ENCODE measurements around the gene NCOA3.

The NCOA3 gene

GRCh38 chr20:47527004-47527800 is 25.5 kb downstream of the NCOA3 start:
- Mint-ChIP-seq H3K9me3 (peaks cover 24% of the 10 kb centered on the region), H3K27ac (no peak overlapping the region), H3K4me3 (no peak overlapping the region), H3K4me1 (peaks cover 20% of the 10 kb centered on the region), H3K27me3 (no peaks in the 10 kb centered on the region), H3K36me3 (peaks cover 52% of the 10 kb centered on the region)
- CTCF ChIA-PET, result interaction anchor here (1.2 to 1.5 kb wide), 2 partner anchors 78 to 143 kb away, joined by 3 to 4 read pairs; no protein-coding TSS in a partner anchor
- no peak for DNase-seq

GRCh38 chr20:47529840-47530239 is 28.2 kb downstream of the NCOA3 start:
- Mint-ChIP-seq H3K9me3 (peaks cover 14% of the 10 kb centered on the region), H3K36me3 (peaks cover 40% of the 10 kb centered on the region), H3K27me3 (no peaks in the 10 kb centered on the region), H3K27ac (no peak overlapping the region), H3K4me1 (peaks cover 21% of the 10 kb centered on the region), H3K4me3 (no peak overlapping the region)
- no peak for DNase-seq
- CTCF ChIA-PET, result no interaction called here

- CTCF ChIA-PET, result interaction anchor here (0.8 kb wide), 1 partner anchor 90 kb away, joined by 3 read pairs; no protein-coding TSS in a partner anchor
- Mint-ChIP-seq H3K36me3 (peaks cover 46% of the 10 kb centered on the region), H3K4me3 (no peak overlapping the region), H3K27me3 (no peaks in the 10 kb centered on the region), H3K9me3 (peaks cover 13% of the 10 kb centered on the region), H3K27ac (no peak overlapping the region), H3K4me1 (peaks cover 21% of the 10 kb centered on the region)
- DNase-seq, result no peak
Observed at GRCh38 chr20:47531458-47531857, 29.8 kb downstream of the NCOA3 start.

GRCh38 chr20:47532002-47532401 is 30.3 kb downstream of the NCOA3 start:
- H3K36me3 Mint-ChIP-seq, result peaks cover 43% of the 10 kb centered on the region
- H3K27ac Mint-ChIP-seq, result no peak overlapping the region
- H3K4me3 Mint-ChIP-seq, result no peak overlapping the region
- H3K4me1 Mint-ChIP-seq, result peaks cover 21% of the 10 kb centered on the region
- H3K9me3 Mint-ChIP-seq, result peaks cover 9% of the 10 kb centered on the region
- H3K27me3 Mint-ChIP-seq, result no peaks in the 10 kb centered on the region
- CTCF ChIA-PET, result interaction anchor here (0.8 kb wide), 1 partner anchor 89 kb away, joined by 3 read pairs; no protein-coding TSS in a partner anchor
- DNase-seq, result no peak

GRCh38 chr20:47533518-47534062 is 31.9 kb downstream of the NCOA3 start:
- no peaks in the 10 kb centered on the region for H3K27me3 Mint-ChIP-seq
- H3K4me1 Mint-ChIP-seq, result peaks cover 15% of the 10 kb centered on the region
- peaks cover 38% of the 10 kb centered on the region for H3K36me3 Mint-ChIP-seq
- CTCF ChIA-PET, result no interaction called here
- H3K4me3 Mint-ChIP-seq, result no peak overlapping the region
- no peak overlapping the region for H3K27ac Mint-ChIP-seq
- DNase-seq, result no peak
- no peaks in the 10 kb centered on the region for H3K9me3 Mint-ChIP-seq

GRCh38 chr20:47534405-47534804 is 32.7 kb downstream of the NCOA3 start:
- Mint-ChIP-seq H3K27me3 (no peaks in the 10 kb centered on the region), H3K4me1 (peaks cover 20% of the 10 kb centered on the region), H3K27ac (no peak overlapping the region), H3K4me3 (no peak overlapping the region), H3K9me3 (no peaks in the 10 kb centered on the region), H3K36me3 (peaks cover 45% of the 10 kb centered on the region)
- DNase-seq, result no peak
- CTCF ChIA-PET, result interaction anchor here (0.6 kb wide), 1 partner anchor 107 kb away, joined by 3 read pairs; no protein-coding TSS in a partner anchor

DNA sequence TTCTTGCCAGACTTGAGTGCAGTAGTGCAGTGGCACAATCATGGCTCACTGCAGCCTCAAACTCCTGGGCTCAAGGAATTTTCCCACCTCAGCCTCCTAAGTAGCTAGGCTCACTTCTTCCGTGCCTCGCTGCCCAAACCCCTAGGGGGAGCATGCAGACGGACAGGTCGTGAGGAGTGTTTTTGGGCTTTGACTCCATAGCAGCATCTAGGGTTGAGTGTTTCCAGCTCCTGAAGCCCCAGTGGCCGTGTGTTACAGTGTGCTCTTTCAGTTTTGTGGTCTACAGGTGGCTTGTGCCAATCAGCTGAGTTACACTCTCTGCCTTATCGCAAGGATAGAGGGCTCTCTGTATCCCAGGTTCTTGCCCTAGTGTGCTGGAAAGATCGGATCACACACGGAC is 33.4 kb downstream of the NCOA3 start:
- Mint-ChIP-seq H3K27ac (no peak overlapping the region), H3K36me3 (peaks cover 41% of the 10 kb centered on the region), H3K4me1 (peaks cover 23% of the 10 kb centered on the region), H3K4me3 (no peak overlapping the region), H3K9me3 (no peaks in the 10 kb centered on the region), H3K27me3 (no peaks in the 10 kb centered on the region)
- CTCF ChIA-PET, result interaction anchor here (0.6 kb wide), 1 partner anchor 106 kb away, joined by 3 read pairs; no protein-coding TSS in a partner anchor
- no peak for DNase-seq

DNA sequence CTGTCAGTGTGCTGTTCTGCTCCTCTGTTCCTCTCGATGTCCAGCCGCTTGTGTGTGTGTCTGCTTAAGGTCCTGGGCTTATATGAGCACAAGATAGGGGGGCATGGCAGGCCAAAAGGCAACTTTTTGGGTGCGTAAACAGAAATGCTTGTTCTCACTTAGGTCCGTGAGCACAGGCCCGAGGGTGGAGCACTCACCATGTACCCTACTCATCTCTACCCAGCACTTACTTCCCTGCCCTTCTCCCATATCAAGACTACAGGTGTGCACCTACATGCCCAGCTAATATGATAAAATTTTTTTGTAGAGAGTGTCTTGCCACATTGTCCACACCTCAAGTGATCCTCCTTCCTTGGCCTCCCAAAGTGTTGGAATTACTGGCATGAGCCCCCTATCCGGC is 34.3 kb downstream of the NCOA3 start:
- Mint-ChIP-seq H3K9me3 (no peaks in the 10 kb centered on the region), H3K4me3 (no peak overlapping the region), H3K4me1 (peaks cover 31% of the 10 kb centered on the region), H3K27ac (no peak overlapping the region), H3K36me3 (peaks cover 40% of the 10 kb centered on the region), H3K27me3 (no peaks in the 10 kb centered on the region)
- CTCF ChIA-PET, result interaction anchor here (0.8 kb wide), 1 partner anchor 85 kb away, joined by 3 read pairs; no protein-coding TSS in a partner anchor
- no peak for DNase-seq

DNA sequence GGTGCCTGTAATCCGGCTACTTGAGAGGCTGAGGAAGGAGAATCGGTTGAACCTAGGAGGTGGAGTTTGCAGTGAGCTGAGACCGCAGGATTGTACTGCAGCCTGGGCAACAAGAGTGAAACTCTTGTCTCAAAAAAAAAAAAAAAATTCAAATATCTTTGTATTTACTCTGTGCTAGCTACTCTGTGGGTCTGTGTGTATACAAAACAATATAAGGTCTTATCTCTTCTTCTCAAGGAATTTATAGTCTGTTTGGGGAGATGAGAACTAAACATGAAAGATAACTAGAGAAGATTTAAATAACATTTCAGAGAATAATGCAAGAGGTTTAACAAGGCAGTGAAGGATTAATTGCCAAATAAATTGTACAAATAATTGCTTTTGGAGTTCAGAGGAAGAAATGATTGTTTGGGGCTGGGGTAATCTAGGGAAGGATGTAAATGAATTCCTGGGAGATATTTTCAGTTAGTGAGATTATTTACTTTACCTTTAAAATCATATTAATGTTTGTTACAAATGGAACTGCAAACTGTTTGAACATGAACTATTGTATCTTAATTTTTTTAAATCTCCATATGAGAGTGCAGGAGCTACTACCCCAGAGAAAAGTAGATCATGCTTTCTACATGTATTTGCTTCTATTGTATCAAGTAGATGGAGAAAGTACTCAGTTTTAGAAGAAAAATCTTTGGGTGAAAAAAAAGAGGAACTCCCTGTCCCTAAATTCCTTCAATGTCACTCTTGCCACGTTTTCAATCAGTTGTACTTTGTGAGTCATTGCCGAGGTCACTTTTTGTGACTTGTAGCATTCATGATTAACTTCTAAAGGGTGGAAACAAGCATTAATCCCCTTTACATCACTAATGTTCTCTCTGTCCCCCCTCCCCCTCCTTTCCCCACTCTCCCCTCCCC is 39.0 kb downstream of the NCOA3 start:
- CTCF ChIA-PET, result no interaction called here
- H3K4me3 Mint-ChIP-seq, result no peak overlapping the region
- peaks cover 44% of the 10 kb centered on the region for H3K4me1 Mint-ChIP-seq
- peaks cover 34% of the 10 kb centered on the region for H3K36me3 Mint-ChIP-seq
- no peaks in the 10 kb centered on the region for H3K27me3 Mint-ChIP-seq
- H3K9me3 Mint-ChIP-seq, result no peaks in the 10 kb centered on the region
- no peak overlapping the region for H3K27ac Mint-ChIP-seq
- no peak for DNase-seq

DNA sequence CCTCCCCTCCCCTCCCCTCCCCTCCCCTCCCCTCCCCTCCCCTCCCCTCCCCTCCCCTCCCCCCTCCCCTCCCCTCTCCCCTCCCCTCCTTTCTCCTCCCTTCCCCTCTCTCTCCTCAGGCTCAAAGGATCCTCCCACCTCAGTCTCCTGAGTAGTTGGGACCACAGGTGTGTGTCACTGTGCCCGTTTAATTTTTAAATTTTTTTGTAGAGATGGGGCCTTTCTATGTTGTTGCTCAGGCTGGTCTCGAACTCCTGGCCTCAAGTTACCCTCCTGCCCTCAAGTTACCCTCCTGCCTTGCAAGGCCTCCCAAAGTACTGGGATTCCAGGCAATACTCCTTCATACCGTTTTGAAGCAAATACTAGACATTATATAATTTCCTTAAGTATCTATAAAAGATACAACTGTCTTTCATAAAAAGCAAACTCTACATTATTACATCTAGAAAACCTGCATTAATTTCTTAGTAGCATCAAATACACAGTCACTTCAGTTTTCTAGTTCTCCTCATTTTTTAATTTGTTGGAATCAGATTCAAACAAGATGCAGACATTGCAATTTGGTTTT is 39.8 kb downstream of the NCOA3 start:
- Mint-ChIP-seq H3K4me3 (no peak overlapping the region), H3K9me3 (no peaks in the 10 kb centered on the region), H3K27ac (peak overlapping the region; percentile 40), H3K36me3 (peaks cover 32% of the 10 kb centered on the region), H3K27me3 (no peaks in the 10 kb centered on the region), H3K4me1 (peaks cover 44% of the 10 kb centered on the region)
- DNase-seq, result no peak
- CTCF ChIA-PET, result no interaction called here

GRCh38 chr20:47543006-47543431 is 41.3 kb downstream of the NCOA3 start:
- H3K27me3 Mint-ChIP-seq, result no peaks in the 10 kb centered on the region
- DNase-seq, result no peak
- peaks cover 30% of the 10 kb centered on the region for H3K36me3 Mint-ChIP-seq
- H3K4me3 Mint-ChIP-seq, result no peak overlapping the region
- H3K27ac Mint-ChIP-seq, result no peak overlapping the region
- H3K4me1 Mint-ChIP-seq, result peaks cover 47% of the 10 kb centered on the region
- no peaks in the 10 kb centered on the region for H3K9me3 Mint-ChIP-seq
- CTCF ChIA-PET, result interaction anchor here (0.6 kb wide), 1 partner anchor 24 kb away, joined by 3 read pairs; no protein-coding TSS in a partner anchor

GRCh38 chr20:47544240-47544639 is 42.6 kb downstream of the NCOA3 start:
- H3K4me1 Mint-ChIP-seq, result peaks cover 42% of the 10 kb centered on the region
- no peaks in the 10 kb centered on the region for H3K27me3 Mint-ChIP-seq
- CTCF ChIA-PET, result no interaction called here
- no peak overlapping the region for H3K4me3 Mint-ChIP-seq
- H3K9me3 Mint-ChIP-seq, result no peaks in the 10 kb centered on the region
- no peak for DNase-seq
- peaks cover 24% of the 10 kb centered on the region for H3K36me3 Mint-ChIP-seq
- H3K27ac Mint-ChIP-seq, result no peak overlapping the region

DNA sequence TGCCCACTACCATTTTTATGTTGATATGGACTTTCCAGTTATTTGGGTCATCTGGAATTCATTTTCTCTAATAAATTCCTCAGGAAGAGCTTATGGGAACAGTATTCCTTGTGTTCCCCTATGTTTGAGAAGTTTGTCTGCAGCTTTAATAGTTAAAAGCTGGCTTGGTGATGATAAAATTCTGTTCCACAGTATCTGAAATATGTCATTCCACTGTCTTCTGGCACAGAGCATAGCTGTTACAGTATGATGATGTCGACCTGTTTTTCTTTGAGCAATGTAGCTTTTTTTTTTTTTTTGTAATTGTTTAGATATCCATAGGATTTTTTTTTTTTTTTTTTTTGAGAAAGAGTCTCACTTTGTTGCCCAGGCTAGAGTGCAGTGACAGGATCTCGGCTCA is 43.2 kb downstream of the NCOA3 start:
- CTCF ChIA-PET, result interaction anchor here (0.6 kb wide), 1 partner anchor 1082 kb away, joined by 3 read pairs; no protein-coding TSS in a partner anchor
- no peak for DNase-seq
- peaks cover 42% of the 10 kb centered on the region for H3K4me1 Mint-ChIP-seq
- no peaks in the 10 kb centered on the region for H3K9me3 Mint-ChIP-seq
- no peak overlapping the region for H3K4me3 Mint-ChIP-seq
- H3K27me3 Mint-ChIP-seq, result no peaks in the 10 kb centered on the region
- no peak overlapping the region for H3K27ac Mint-ChIP-seq
- peaks cover 24% of the 10 kb centered on the region for H3K36me3 Mint-ChIP-seq

- no peak for DNase-seq
- Mint-ChIP-seq H3K9me3 (no peaks in the 10 kb centered on the region), H3K36me3 (peaks cover 26% of the 10 kb centered on the region), H3K4me3 (no peak overlapping the region), H3K4me1 (peaks cover 39% of the 10 kb centered on the region), H3K27me3 (no peaks in the 10 kb centered on the region), H3K27ac (peak overlapping the region; percentile 64)
- CTCF ChIA-PET, result interaction anchor here (0.6 kb wide), 1 partner anchor 1081 kb away, joined by 3 read pairs; no protein-coding TSS in a partner anchor
Observed at GRCh38 chr20:47545499-47545898, 43.8 kb downstream of the NCOA3 start.
